ENCODE measurements around the gene FAAP20. TPM values are rescaled to one million over a fixed set of nuclear protein-coding genes. Genes with fewer than 3 reads are reported as not detected.

The FAAP20 gene
- total and polyA plus RNA-seq, 2 donors (not counting 1 experiment from before 2014, with no cell fraction given): 31.2 to 68.1 TPM

GRCh38 chr1:2151911-2152310 is 42.7 kb downstream of the FAAP20 start:
- Mint-ChIP-seq H3K4me3 (no peak overlapping the region), H3K4me1 (no peaks in the 10 kb centered on the region), H3K27ac (no peak overlapping the region), H3K27me3 (no peaks in the 10 kb centered on the region), H3K9me3 (ENCODE audit: insufficient read depth) (no peaks in the 10 kb centered on the region)
- Histone ChIP-seq H3K27me3 (replicated peaks in 1 of 4; ENCODE audit: control extremely low read depth in 1 of 4, control insufficient read depth in 3 of 4, insufficient read depth in 4 of 4, low read length in 3 of 4) (no peaks in the 10 kb centered on the region), H2AFZ (ENCODE audit: insufficient read depth, low read depth, low read length, poor library complexity, severe bottlenecking) (no peak overlapping the region), H3K4me1 (ENCODE audit: control insufficient read depth in 2 of 2, insufficient read depth in 2 of 2, low read length in 2 of 2) (peaks cover 8 to 11% of the 10 kb centered on the region in 2 donors), H4K20me1 (ENCODE audit: control insufficient read depth, insufficient read depth, low read length, poor library complexity, severe bottlenecking) (no peaks in the 10 kb centered on the region), H3K36me3 (replicated peaks in 1 of 2; ENCODE audit: control extremely low read depth in 1 of 2, control insufficient read depth in 1 of 2, extremely low read depth in 1 of 2, insufficient read depth in 2 of 2, low read length in 1 of 2) (peaks cover 0 to 6% of the 10 kb centered on the region in 2 experiments), H3K4me3 (ENCODE audit: control extremely low read depth in 1 of 5, extremely low read depth in 1 of 5, insufficient read depth in 1 of 5, low read depth in 2 of 5, low read length in 4 of 5) (no peak overlapping the region), H3K9ac (ENCODE audit: low read length) (no peak overlapping the region), H3K9me3 (ENCODE audit: control extremely low read depth in 1 of 3, control insufficient read depth in 2 of 3, insufficient read depth in 1 of 3, low read length in 2 of 3) (no peaks in the 10 kb centered on the region), H3K79me2 (ENCODE audit: control insufficient read depth, insufficient read depth, low read length) (no peaks in the 10 kb centered on the region), H3K27ac (ENCODE audit: low read length in 2 of 2) (no peak overlapping the region), H3K4me2 (replicated peaks; ENCODE audit: low read depth, low read length, poor library complexity, severe bottlenecking) (no peak overlapping the region)
- ATAC-seq (ENCODE audit: low read depth) (no peak), DNase-seq (no peak)
- intact Hi-C loops (cut with micrococcal nuclease): no loop called here
- ChIA-PET CTCF (interaction anchor here (1.7 kb wide), 1 partner anchor 22 kb away, joined by 8 read pairs; no protein-coding TSS in a partner anchor), POLR2A (interaction anchor here (0.6 kb wide), 1 partner anchor 31 kb away, joined by 3 read pairs; no protein-coding TSS in a partner anchor)
- TF ChIP-seq, protein P1, sequence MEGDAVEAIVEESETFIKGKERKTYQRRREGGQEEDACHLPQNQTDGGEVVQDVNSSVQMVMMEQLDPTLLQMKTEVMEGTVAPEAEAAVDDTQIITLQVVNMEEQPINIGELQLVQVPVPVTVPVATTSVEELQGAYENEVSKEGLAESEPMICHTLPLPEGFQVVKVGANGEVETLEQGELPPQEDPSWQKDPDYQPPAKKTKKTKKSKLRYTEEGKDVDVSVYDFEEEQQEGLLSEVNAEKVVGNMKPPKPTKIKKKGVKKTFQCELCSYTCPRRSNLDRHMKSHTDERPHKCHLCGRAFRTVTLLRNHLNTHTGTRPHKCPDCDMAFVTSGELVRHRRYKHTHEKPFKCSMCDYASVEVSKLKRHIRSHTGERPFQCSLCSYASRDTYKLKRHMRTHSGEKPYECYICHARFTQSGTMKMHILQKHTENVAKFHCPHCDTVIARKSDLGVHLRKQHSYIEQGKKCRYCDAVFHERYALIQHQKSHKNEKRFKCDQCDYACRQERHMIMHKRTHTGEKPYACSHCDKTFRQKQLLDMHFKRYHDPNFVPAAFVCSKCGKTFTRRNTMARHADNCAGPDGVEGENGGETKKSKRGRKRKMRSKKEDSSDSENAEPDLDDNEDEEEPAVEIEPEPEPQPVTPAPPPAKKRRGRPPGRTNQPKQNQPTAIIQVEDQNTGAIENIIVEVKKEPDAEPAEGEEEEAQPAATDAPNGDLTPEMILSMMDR (IDR thresholded peaks at IDR 0.05): no peak
- TF ChIP-seq EZH2 (IDR thresholded peaks at IDR 0.05; ENCODE audit: borderline replicate concordance, insufficient read depth, low read depth, low read length, poor library complexity, severe bottlenecking): no peak
- WGBS (ENCODE audit: insufficient coverage): 100% methylated on average over 4 of the region's 6 CpGs

DNA sequence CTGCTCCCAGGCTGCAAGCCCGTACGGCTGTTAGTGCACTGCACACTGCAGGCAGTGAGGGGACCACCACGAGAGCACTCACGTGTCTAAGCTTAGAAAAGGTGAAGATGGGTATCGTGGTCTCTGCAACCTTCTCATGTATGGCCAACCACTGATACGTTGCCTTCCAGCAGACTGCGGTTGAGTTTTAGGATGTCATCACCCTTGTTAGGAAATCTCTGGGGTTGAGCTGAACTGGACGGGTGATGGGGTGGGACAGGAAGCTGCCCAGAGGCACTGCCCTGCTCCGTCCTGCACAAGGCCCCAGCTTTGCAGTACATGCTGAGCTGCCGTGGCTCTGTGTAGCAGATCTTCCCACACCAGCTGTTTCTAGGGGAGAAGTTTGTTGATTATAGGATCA is 43.3 kb downstream of the FAAP20 start:
- WGBS (ENCODE audit: insufficient coverage): 95% methylated on average over 9 of the region's 10 CpGs
- Histone ChIP-seq H3K27ac (ENCODE audit: low read length in 2 of 2) (no peak overlapping the region), H3K9me3 (ENCODE audit: control extremely low read depth in 1 of 3, control insufficient read depth in 2 of 3, insufficient read depth in 1 of 3, low read length in 2 of 3) (no peaks in the 10 kb centered on the region), H3K4me2 (replicated peaks; ENCODE audit: low read depth, low read length, poor library complexity, severe bottlenecking) (no peak overlapping the region), H3K9ac (ENCODE audit: low read length) (no peak overlapping the region), H3K36me3 (replicated peaks in 1 of 2; ENCODE audit: control extremely low read depth in 1 of 2, control insufficient read depth in 1 of 2, extremely low read depth in 1 of 2, insufficient read depth in 2 of 2, low read length in 1 of 2) (peaks cover 0 to 9% of the 10 kb centered on the region in 2 experiments), H3K79me2 (ENCODE audit: control insufficient read depth, insufficient read depth, low read length) (no peaks in the 10 kb centered on the region), H3K4me3 (ENCODE audit: control extremely low read depth in 1 of 5, extremely low read depth in 1 of 5, insufficient read depth in 1 of 5, low read depth in 2 of 5, low read length in 4 of 5) (no peak overlapping the region), H4K20me1 (ENCODE audit: control insufficient read depth, insufficient read depth, low read length, poor library complexity, severe bottlenecking) (no peaks in the 10 kb centered on the region), H2AFZ (ENCODE audit: insufficient read depth, low read depth, low read length, poor library complexity, severe bottlenecking) (no peak overlapping the region), H3K27me3 (replicated peaks in 1 of 4; ENCODE audit: control extremely low read depth in 1 of 4, control insufficient read depth in 3 of 4, insufficient read depth in 4 of 4, low read length in 3 of 4) (no peaks in the 10 kb centered on the region), H3K4me1 (ENCODE audit: control insufficient read depth in 2 of 2, insufficient read depth in 2 of 2, low read length in 2 of 2) (peaks cover 8 to 11% of the 10 kb centered on the region in 2 donors)
- no peaks in the 10 kb centered on the region for H3K9me3 Mint-ChIP-seq (ENCODE audit: insufficient read depth)
- H3K27me3 Mint-ChIP-seq: no peaks in the 10 kb centered on the region
- ChIA-PET CTCF (interaction anchor here (1.7 kb wide), 1 partner anchor 22 kb away, joined by 8 read pairs; no protein-coding TSS in a partner anchor), POLR2A (no interaction called here)
- DNase-seq (no peak), ATAC-seq (ENCODE audit: low read depth) (no peak)
- no peak for TF ChIP-seq EZH2 (IDR thresholded peaks at IDR 0.05; ENCODE audit: borderline replicate concordance, insufficient read depth, low read depth, low read length, poor library complexity, severe bottlenecking)
- TF ChIP-seq, protein P1 (IDR thresholded peaks at IDR 0.05): no peak
- H3K27ac Mint-ChIP-seq: no peak overlapping the region
- intact Hi-C loops (cut with micrococcal nuclease): no loop called here
- H3K4me3 Mint-ChIP-seq: no peak overlapping the region
- no peaks in the 10 kb centered on the region for H3K4me1 Mint-ChIP-seq

All from B cell (primary cell).